HEK293T (cell line): Measurements from ENCODE around the gene ACHE.
"Not testable (repeated sequence)": the region's sequence is repeated elsewhere in the genome, so short reads cannot be mapped to it uniquely, and the experiment has no call there.

ENCODE experiments used
- ARNT ChIP-seq: fragments of 450-650 bp; IDR thresholded peaks from 2 replicates; pipeline ENCODE4 v1.6.1; 2017; ENCODE audit warnings: mild to moderate bottlenecking
- ELF4 ChIP-seq: fragments of 450-650 bp; IDR thresholded peaks from 2 replicates; pipeline ENCODE4 v1.6.1; 2017; ENCODE audit warnings: antibody characterized with exemption
- SP1 ChIP-seq: fragments of 450-650 bp; IDR thresholded peaks from 2 replicates; pipeline ENCODE4 v1.6.1; 2017
- SUZ12 ChIP-seq: fragments of 450-650 bp; IDR thresholded peaks from 2 replicates; pipeline ENCODE4 v1.6.1; 2016; ENCODE audit warnings: mild to moderate bottlenecking
- ZNF384 ChIP-seq: fragments of 450-650 bp; IDR thresholded peaks from 2 replicates; pipeline ENCODE4 v1.6.1; 2016
- TF ChIP-seq, protein P1 (sequence below): fragments of 450-650 bp; IDR thresholded peaks from 2 replicates; pipeline ENCODE4 v1.6.1; 2016

DNA sequence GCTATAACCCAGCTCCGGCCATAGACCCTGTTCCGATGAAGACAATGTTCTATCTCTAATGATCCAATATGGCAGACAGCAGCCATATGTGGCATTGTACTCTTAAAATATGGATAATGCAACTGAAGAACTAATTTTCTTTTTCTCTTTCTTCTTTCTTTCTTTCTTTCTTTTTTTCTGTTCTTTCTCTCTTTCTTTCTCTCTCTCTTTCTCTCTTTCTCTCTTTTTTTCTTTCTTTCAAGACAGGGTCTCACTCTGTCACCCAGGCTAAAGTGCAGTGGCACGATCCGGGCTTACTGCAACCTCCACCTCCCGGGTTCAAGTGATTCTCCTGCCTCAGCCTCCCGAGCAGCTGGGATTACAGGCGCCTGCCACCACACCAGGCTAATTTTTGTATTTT, 40.5 kb upstream of the ACHE start:
- TF ChIP-seq SUZ12, ZNF384, ARNT, ELF4, SP1: not testable (repeated sequence)
- TF ChIP-seq, protein P1, sequence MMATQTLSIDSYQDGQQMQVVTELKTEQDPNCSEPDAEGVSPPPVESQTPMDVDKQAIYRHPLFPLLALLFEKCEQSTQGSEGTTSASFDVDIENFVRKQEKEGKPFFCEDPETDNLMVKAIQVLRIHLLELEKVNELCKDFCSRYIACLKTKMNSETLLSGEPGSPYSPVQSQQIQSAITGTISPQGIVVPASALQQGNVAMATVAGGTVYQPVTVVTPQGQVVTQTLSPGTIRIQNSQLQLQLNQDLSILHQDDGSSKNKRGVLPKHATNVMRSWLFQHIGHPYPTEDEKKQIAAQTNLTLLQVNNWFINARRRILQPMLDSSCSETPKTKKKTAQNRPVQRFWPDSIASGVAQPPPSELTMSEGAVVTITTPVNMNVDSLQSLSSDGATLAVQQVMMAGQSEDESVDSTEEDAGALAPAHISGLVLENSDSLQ = not testable (repeated sequence)
